Measurements from ENCODE around the gene CACNA1C. TPM values are rescaled to one million over a fixed set of nuclear protein-coding genes. Genes with fewer than 3 reads are reported as not detected.

Gene CACNA1C
- total RNA-seq, 1 experiment from 2014 or later = 1.1 TPM

- Mint-ChIP-seq H3K36me3 (ENCODE audit: insufficient read depth in 1 of 3, low read depth in 3 of 3) (no peaks in the 10 kb centered on the region), H3K4me3 (no peak overlapping the region), H3K27me3 (ENCODE audit: low read depth) (no peaks in the 10 kb centered on the region; the same call in 1 of the 2 replicates), H3K9me3 (no peaks in the 10 kb centered on the region), H3K27ac (no peak overlapping the region), H3K4me1 (peaks cover 2 to 7% of the 10 kb centered on the region in 2 experiments; a peak in 2 of 4 replicates)
- Histone ChIP-seq H2BK15ac (ENCODE audit: low read depth, low read length) (no peak overlapping the region), H3K27me3 (ENCODE audit: insufficient read depth, low read length) (no peaks in the 10 kb centered on the region), H2BK12ac (ENCODE audit: insufficient read length, low read depth, low read length) (no peak overlapping the region), H2BK20ac (ENCODE audit: low read depth, low read length, poor library complexity, severe bottlenecking) (no peak overlapping the region), H3K23ac (ENCODE audit: insufficient read length, low read depth, low read length) (no peak overlapping the region), H2BK5ac (ENCODE audit: insufficient read length, low read length) (no peak overlapping the region), H3K27ac (ENCODE audit: insufficient read length, low read depth, low read length) (no peak overlapping the region), H2AFZ (ENCODE audit: low read length) (no peak overlapping the region), H2AK5ac (ENCODE audit: insufficient read length, low read length) (no peak overlapping the region), H3K79me2 (ENCODE audit: insufficient read depth, low read length) (no peaks in the 10 kb centered on the region), H4K20me1 (ENCODE audit: control insufficient read depth, insufficient read depth, insufficient read length) (no peaks in the 10 kb centered on the region), H3T11ph (ENCODE audit: low read length) (no peak overlapping the region), H4K91ac (ENCODE audit: insufficient read length, low read depth, low read length) (no peak overlapping the region), H3K4ac (ENCODE audit: low read depth, low read length) (no peak overlapping the region), H3K18ac (ENCODE audit: insufficient read length, low read depth, low read length) (no peak overlapping the region), H3K23me2 (ENCODE audit: insufficient read length, low read depth, low read length, poor library complexity, severe bottlenecking) (no peaks in the 10 kb centered on the region), H4K8ac (replicated peaks; ENCODE audit: insufficient read length, low read depth, low read length) (no peak overlapping the region), H3K14ac (ENCODE audit: insufficient read depth, low read length) (no peak overlapping the region), H3K56ac (ENCODE audit: insufficient read length, low read depth, low read length) (no peak overlapping the region), H2BK120ac (ENCODE audit: low read depth, low read length, poor library complexity, severe bottlenecking) (no peak overlapping the region), H4K5ac (ENCODE audit: insufficient read length, low read depth, low read length) (no peak overlapping the region), H3K79me1 (ENCODE audit: insufficient read depth, low read depth, low read length, poor library complexity, severe bottlenecking) (no peaks in the 10 kb centered on the region), H3K9me3 (ENCODE audit: control insufficient read depth, low read depth, low read length) (no peaks in the 10 kb centered on the region), H3K4me2 (ENCODE audit: insufficient read depth, insufficient read length, low read length) (no peak overlapping the region), H3K4me1 (ENCODE audit: insufficient read depth, low read length) (no peaks in the 10 kb centered on the region), H3K9ac (ENCODE audit: extremely low read depth, insufficient read length, low read length) (no peak overlapping the region)
- no peak for TF ChIP-seq CTCF (conservative IDR thresholded peaks at IDR 0.05)
- no CpG with 5 or more reads among the region's 6 CpGs for WGBS (ENCODE audit: extremely low coverage, insufficient read length, low lambda C conversion rate)
- no peak for DNase-seq
Observed at GRCh38 chr12:2393996-2394395, 341.2 kb downstream of the CACNA1C start.

All from H9 (cell line).